ENCODE data around the gene ADRA2B. TPM values are rescaled to one million over a fixed set of nuclear protein-coding genes. Genes with fewer than 3 reads are reported as not detected.

Gene ADRA2B
- total RNA-seq, 1 experiment from 2014 or later, result 4.7 TPM

GRCh38 chr2:96093528-96093927, 22.8 kb downstream of the ADRA2B start:
- DNase-seq (ENCODE audit: low spot score), result no peak
- Mint-ChIP-seq H3K27me3 (ENCODE audit: low read depth) (peaks cover 4% of the 10 kb centered on the region; the same call in 1 of the 2 replicates), H3K27ac (no peak overlapping the region), H3K4me3 (no peak overlapping the region), H3K4me1 (peaks cover 25% of the 10 kb centered on the region), H3K9me3 (no peaks in the 10 kb centered on the region), H3K36me3 (no peaks in the 10 kb centered on the region)
- ChIA-PET POLR2A (interaction anchor here (1.4 kb wide), 1 partner anchor 15 kb away, joined by 3 read pairs; no protein-coding TSS in a partner anchor), CTCF (interaction anchor here (0.8 kb wide), 1 partner anchor 15 kb away, joined by 3 read pairs; no protein-coding TSS in a partner anchor)
- TF ChIP-seq NR1H2 (CRISPR knock-in tag; IDR thresholded peaks at IDR 0.05) (no peak), FOXP1 (CRISPR knock-in tag; IDR thresholded peaks at IDR 0.05; ENCODE audit: borderline replicate concordance) (no peak), MYBL2 (CRISPR knock-in tag; IDR thresholded peaks at IDR 0.05) (no peak), CREM (CRISPR knock-in tag; IDR thresholded peaks at IDR 0.05) (no peak), ZNF423 (CRISPR knock-in tag; IDR thresholded peaks at IDR 0.05) (no peak)
- TF ChIP-seq, protein P1, sequence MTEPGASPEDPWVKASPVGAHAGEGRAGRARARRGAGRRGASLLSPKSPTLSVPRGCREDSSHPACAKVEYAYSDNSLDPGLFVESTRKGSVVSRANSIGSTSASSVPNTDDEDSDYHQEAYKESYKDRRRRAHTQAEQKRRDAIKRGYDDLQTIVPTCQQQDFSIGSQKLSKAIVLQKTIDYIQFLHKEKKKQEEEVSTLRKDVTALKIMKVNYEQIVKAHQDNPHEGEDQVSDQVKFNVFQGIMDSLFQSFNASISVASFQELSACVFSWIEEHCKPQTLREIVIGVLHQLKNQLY (CRISPR knock-in tag; IDR thresholded peaks at IDR 0.05), result no peak
- TF ChIP-seq, protein P2, sequence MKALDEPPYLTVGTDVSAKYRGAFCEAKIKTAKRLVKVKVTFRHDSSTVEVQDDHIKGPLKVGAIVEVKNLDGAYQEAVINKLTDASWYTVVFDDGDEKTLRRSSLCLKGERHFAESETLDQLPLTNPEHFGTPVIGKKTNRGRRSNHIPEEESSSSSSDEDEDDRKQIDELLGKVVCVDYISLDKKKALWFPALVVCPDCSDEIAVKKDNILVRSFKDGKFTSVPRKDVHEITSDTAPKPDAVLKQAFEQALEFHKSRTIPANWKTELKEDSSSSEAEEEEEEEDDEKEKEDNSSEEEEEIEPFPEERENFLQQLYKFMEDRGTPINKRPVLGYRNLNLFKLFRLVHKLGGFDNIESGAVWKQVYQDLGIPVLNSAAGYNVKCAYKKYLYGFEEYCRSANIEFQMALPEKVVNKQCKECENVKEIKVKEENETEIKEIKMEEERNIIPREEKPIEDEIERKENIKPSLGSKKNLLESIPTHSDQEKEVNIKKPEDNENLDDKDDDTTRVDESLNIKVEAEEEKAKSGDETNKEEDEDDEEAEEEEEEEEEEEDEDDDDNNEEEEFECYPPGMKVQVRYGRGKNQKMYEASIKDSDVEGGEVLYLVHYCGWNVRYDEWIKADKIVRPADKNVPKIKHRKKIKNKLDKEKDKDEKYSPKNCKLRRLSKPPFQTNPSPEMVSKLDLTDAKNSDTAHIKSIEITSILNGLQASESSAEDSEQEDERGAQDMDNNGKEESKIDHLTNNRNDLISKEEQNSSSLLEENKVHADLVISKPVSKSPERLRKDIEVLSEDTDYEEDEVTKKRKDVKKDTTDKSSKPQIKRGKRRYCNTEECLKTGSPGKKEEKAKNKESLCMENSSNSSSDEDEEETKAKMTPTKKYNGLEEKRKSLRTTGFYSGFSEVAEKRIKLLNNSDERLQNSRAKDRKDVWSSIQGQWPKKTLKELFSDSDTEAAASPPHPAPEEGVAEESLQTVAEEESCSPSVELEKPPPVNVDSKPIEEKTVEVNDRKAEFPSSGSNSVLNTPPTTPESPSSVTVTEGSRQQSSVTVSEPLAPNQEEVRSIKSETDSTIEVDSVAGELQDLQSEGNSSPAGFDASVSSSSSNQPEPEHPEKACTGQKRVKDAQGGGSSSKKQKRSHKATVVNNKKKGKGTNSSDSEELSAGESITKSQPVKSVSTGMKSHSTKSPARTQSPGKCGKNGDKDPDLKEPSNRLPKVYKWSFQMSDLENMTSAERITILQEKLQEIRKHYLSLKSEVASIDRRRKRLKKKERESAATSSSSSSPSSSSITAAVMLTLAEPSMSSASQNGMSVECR (CRISPR knock-in tag; IDR thresholded peaks at IDR 0.05; ENCODE audit: borderline replicate concordance), result no peak
- TF ChIP-seq, protein P3, sequence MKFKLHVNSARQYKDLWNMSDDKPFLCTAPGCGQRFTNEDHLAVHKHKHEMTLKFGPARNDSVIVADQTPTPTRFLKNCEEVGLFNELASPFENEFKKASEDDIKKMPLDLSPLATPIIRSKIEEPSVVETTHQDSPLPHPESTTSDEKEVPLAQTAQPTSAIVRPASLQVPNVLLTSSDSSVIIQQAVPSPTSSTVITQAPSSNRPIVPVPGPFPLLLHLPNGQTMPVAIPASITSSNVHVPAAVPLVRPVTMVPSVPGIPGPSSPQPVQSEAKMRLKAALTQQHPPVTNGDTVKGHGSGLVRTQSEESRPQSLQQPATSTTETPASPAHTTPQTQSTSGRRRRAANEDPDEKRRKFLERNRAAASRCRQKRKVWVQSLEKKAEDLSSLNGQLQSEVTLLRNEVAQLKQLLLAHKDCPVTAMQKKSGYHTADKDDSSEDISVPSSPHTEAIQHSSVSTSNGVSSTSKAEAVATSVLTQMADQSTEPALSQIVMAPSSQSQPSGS (CRISPR knock-in tag; IDR thresholded peaks at IDR 0.05; ENCODE audit: borderline replicate concordance, low read depth), result no peak
- TF ChIP-seq, protein P4, sequence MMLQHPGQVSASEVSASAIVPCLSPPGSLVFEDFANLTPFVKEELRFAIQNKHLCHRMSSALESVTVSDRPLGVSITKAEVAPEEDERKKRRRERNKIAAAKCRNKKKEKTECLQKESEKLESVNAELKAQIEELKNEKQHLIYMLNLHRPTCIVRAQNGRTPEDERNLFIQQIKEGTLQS (CRISPR knock-in tag; conservative IDR thresholded peaks at IDR 0.05), result no peak
- ATAC-seq, result no peak

DNA sequence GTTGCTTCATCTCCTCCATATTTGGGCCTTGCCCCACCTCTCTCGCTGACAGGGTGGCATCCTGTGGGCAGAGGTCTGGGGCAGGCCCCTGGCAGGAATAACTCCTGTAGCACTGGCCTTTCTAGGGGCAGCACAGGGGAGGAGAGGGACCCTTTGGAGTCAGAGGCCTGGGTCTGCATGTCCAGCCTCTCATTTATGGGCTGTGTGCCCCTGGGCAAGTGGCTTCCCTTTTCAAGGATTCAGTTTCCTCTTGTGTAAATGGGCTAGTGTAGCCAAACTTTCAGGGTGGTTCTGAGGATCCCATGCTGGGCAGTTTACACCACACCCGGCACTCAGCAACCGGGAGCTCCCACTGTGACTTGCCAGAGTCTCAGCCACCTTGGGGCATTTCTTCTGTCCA, 23.4 kb downstream of the ADRA2B start:
- no peaks in the 10 kb centered on the region for H3K36me3 Mint-ChIP-seq
- no peak for ATAC-seq
- peaks cover 4% of the 10 kb centered on the region; the same call in 1 of the 2 replicates for H3K27me3 Mint-ChIP-seq (ENCODE audit: low read depth)
- H3K4me3 Mint-ChIP-seq, result no peak overlapping the region
- H3K27ac Mint-ChIP-seq, result no peak overlapping the region
- CTCF ChIA-PET, result interaction anchor here (0.8 to 2.1 kb wide), 9 partner anchors 16 to 70 kb away, joined by 3 to 12 read pairs (median 4); partner anchors contain the start of gene ASTL
- H3K9me3 Mint-ChIP-seq, result no peaks in the 10 kb centered on the region
- TF ChIP-seq EMX1 (CRISPR knock-in tag; IDR thresholded peaks at IDR 0.05), result no peak
- no peak for TF ChIP-seq HMGA2 (CRISPR knock-in tag; IDR thresholded peaks at IDR 0.05)
- DNase-seq (ENCODE audit: low spot score), result no peak
- peaks cover 25% of the 10 kb centered on the region for H3K4me1 Mint-ChIP-seq
- POLR2A ChIA-PET, result interaction anchor here (0.6 to 1.4 kb wide), 3 partner anchors 15 to 248 kb away, joined by 3 to 4 read pairs (median 3); no protein-coding TSS in a partner anchor

- ATAC-seq, result no peak
- POLR2A ChIA-PET, result interaction anchor here (0.6 to 1.4 kb wide), 4 partner anchors 8 to 248 kb away, joined by 3 to 4 read pairs (median 3); no protein-coding TSS in a partner anchor
- no peaks in the 10 kb centered on the region for H3K9me3 Mint-ChIP-seq
- CTCF ChIA-PET, result interaction anchor here (1.1 to 2.1 kb wide), 9 partner anchors 18 to 82 kb away, joined by 3 to 12 read pairs (median 4); partner anchors contain the start of gene ASTL
- TF ChIP-seq ATF1 (CRISPR knock-in tag; IDR thresholded peaks at IDR 0.05), result no peak
- no peak for TF ChIP-seq TCF7 (CRISPR knock-in tag; IDR thresholded peaks at IDR 0.05; ENCODE audit: low read depth)
- no peak for TF ChIP-seq NFYB (CRISPR knock-in tag; conservative IDR thresholded peaks at IDR 0.05; ENCODE audit: low read depth)
- peak; percentile 12 for DNase-seq (ENCODE audit: low spot score)
- H3K36me3 Mint-ChIP-seq, result no peaks in the 10 kb centered on the region
- no peak overlapping the region for H3K4me3 Mint-ChIP-seq
- H3K4me1 Mint-ChIP-seq, result peaks cover 25% of the 10 kb centered on the region
- H3K27me3 Mint-ChIP-seq (ENCODE audit: low read depth), result peaks cover 4% of the 10 kb centered on the region; the same call in 1 of the 2 replicates
- no peak overlapping the region for H3K27ac Mint-ChIP-seq
These were observed 23.8 kb downstream of the ADRA2B start for GRCh38 chr2:96092573-96092877.

All from WTC11 (cell line).